Left kidney (tissue), 1 donor: ENCODE data around the gene RCOR2. TPM values are rescaled to one million over a fixed set of nuclear protein-coding genes. Genes with fewer than 3 reads are reported as not detected.

Experiments used
- polyA plus RNA-seq: library from polyadenylated mRNA; unstranded; fragments of 120-200 nt; gene quantifications from one replicate; pipeline ENCODE4 v1.2.1, GENCODE V29; 2013; ENCODE audit not compliant: insufficient read length

RCOR2 gene
- polyA plus RNA-seq, 1 donor, result 12.2 TPM

Other genes starting within 250 kb of the RCOR2 start
- 20.9 TPM for gene ATL3, start 245.8 kb downstream of the RCOR2 start, polyA plus RNA-seq
- gene RTN3, start 235.7 kb downstream of the RCOR2 start, polyA plus RNA-seq, result 184 TPM
- gene ZFTA, start 148.4 kb downstream of the RCOR2 start, polyA plus RNA-seq, result 40.9 TPM
- 31.3 TPM for gene SPINDOC, start 103.7 kb downstream of the RCOR2 start, polyA plus RNA-seq
- 38.0 TPM for gene MARK2, start 78.1 kb downstream of the RCOR2 start, polyA plus RNA-seq
- 45.7 TPM for gene NAA40, start 21.8 kb upstream of the RCOR2 start, polyA plus RNA-seq
- gene COX8A, start 57.5 kb upstream of the RCOR2 start, polyA plus RNA-seq, result 194 TPM
- 105 TPM for gene OTUB1, start 69.3 kb upstream of the RCOR2 start, polyA plus RNA-seq
- gene FLRT1, start 118.8 kb upstream of the RCOR2 start, polyA plus RNA-seq, result 3.3 TPM
- 13.3 TPM for gene MACROD1, start 248.9 kb upstream of the RCOR2 start, polyA plus RNA-seq